Measurements from ENCODE around the gene AP3B1. TPM values are rescaled to one million over a fixed set of nuclear protein-coding genes. Genes with fewer than 3 reads are reported as not detected.
A peak's percentile ranks its signal among the peaks of the same experiment; 100 is the strongest.

Gene AP3B1
- total RNA-seq, 1 experiment from 2014 or later = 39.7 TPM

DNA sequence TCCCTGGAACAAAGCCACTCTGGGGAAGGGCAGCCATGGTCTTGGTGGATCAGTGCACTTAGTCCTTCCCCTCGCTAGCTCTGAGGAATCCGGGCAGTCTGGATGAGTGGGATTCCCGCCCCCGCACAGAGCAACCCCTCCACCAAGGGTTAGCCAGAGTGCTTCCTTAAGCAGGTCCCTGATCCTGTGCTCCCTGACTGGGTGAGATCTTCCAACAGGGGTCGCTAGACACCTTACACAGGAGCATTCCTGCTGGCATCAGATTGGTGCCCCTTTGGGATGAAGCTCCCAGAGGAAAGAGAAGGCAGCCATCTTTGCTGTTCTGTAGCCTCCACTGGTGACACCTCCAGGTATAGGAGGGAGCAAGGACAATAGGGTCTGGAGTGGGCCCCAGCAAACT is 228.8 kb downstream of the AP3B1 start:
- no TSS peak for BruUV-seq (replicated peaks)
- ChIA-PET POLR2A (no interaction called here), CTCF (interaction anchor here (0.8 to 0.9 kb wide), 2 partner anchors 10 to 30 kb away, joined by 3 read pairs; no protein-coding TSS in a partner anchor)

DNA sequence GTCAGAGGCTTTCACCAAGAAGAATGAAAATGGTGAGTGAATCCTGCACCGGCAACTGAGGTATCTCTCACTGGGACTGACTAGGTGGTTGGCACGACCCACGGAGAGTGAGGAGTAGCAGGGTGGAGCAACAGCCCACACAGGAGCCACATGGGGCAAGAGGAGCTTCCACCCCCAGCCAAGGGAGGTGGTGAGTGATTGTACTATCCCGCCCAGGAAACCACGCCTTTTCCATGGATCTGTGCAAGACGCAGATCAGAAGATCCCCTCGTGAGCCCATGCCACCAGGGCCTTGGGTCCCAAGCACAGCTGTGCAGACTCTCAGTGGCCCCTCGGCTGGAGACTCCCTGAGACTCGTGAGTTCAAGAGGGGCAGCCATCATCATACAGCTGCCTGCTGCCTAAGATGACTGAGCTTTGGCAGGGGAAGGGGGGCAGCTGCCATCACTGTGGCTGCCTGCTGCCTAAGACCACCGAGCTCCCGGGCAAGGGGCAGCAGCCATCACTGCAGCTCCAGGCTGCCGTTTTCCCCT is 229.5 kb downstream of the AP3B1 start:
- DNase-seq (ENCODE audit: unreplicated experiment) = peak; percentile 42
- intact Hi-C loops (cut with micrococcal nuclease) = no loop called here
- BruUV-seq (replicated peaks) = no TSS peak
- Mint-ChIP-seq H3K27ac (ENCODE audit: low read depth, unreplicated experiment) (no peak overlapping the region), H3K36me3 (ENCODE audit: insufficient read depth, unreplicated experiment) (no peaks in the 10 kb centered on the region), H3K4me3 (ENCODE audit: unreplicated experiment) (no peak overlapping the region), H3K9me3 (ENCODE audit: unreplicated experiment) (peaks cover 22% of the 10 kb centered on the region), H3K27me3 (ENCODE audit: insufficient read depth, unreplicated experiment) (no peaks in the 10 kb centered on the region), H3K4me1 (ENCODE audit: insufficient read depth, unreplicated experiment) (no peaks in the 10 kb centered on the region)
- POLR2A ChIA-PET = interaction anchor here (0.6 to 0.7 kb wide), 2 partner anchors 14 to 62 kb away, joined by 3 to 4 read pairs; no protein-coding TSS in a partner anchor
- TF ChIP-seq, protein P1, sequence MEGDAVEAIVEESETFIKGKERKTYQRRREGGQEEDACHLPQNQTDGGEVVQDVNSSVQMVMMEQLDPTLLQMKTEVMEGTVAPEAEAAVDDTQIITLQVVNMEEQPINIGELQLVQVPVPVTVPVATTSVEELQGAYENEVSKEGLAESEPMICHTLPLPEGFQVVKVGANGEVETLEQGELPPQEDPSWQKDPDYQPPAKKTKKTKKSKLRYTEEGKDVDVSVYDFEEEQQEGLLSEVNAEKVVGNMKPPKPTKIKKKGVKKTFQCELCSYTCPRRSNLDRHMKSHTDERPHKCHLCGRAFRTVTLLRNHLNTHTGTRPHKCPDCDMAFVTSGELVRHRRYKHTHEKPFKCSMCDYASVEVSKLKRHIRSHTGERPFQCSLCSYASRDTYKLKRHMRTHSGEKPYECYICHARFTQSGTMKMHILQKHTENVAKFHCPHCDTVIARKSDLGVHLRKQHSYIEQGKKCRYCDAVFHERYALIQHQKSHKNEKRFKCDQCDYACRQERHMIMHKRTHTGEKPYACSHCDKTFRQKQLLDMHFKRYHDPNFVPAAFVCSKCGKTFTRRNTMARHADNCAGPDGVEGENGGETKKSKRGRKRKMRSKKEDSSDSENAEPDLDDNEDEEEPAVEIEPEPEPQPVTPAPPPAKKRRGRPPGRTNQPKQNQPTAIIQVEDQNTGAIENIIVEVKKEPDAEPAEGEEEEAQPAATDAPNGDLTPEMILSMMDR (IDR thresholded peaks at IDR 0.05; ENCODE audit: unreplicated experiment) = no peak
- CTCF ChIA-PET = no interaction called here

More for the DNA sequence above, 228.8 kb downstream of the AP3B1 start:
- Mint-ChIP-seq H3K4me3 (ENCODE audit: unreplicated experiment) (no peak overlapping the region), H3K36me3 (ENCODE audit: insufficient read depth, unreplicated experiment) (no peaks in the 10 kb centered on the region), H3K9me3 (ENCODE audit: unreplicated experiment) (peaks cover 22% of the 10 kb centered on the region), H3K4me1 (ENCODE audit: insufficient read depth, unreplicated experiment) (no peaks in the 10 kb centered on the region), H3K27me3 (ENCODE audit: insufficient read depth, unreplicated experiment) (no peaks in the 10 kb centered on the region), H3K27ac (ENCODE audit: low read depth, unreplicated experiment) (no peak overlapping the region)
- intact Hi-C loops (cut with micrococcal nuclease) = no loop called here
- TF ChIP-seq, protein P1 (IDR thresholded peaks at IDR 0.05; ENCODE audit: unreplicated experiment) = no peak
- no peak for DNase-seq (ENCODE audit: unreplicated experiment)

DNA sequence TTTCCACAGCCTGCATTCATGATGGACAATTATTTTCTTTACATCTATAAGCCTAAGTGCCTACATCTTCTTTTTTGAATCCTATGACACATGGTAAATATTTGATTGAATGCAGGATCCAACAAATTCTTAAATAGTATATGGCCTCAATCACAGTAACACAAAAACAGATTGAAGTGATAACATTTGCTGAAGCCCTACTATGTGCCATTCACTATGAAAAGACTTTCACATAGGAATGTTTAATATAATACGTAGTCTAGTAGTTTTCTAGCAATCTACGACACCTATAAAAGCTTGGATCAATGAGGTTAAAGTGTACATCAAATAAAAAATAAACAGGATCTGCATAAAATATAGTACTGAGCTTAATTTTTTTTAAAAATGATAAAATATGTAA is 231.0 kb downstream of the AP3B1 start:
- no peak overlapping the region for H3K27ac Mint-ChIP-seq (ENCODE audit: low read depth, unreplicated experiment)
- BruUV-seq (replicated peaks) = no TSS peak
- H3K4me3 Mint-ChIP-seq (ENCODE audit: unreplicated experiment) = no peak overlapping the region
- H3K27me3 Mint-ChIP-seq (ENCODE audit: insufficient read depth, unreplicated experiment) = no peaks in the 10 kb centered on the region
- intact Hi-C loops (cut with micrococcal nuclease) = no loop called here
- TF ChIP-seq, protein P1 (IDR thresholded peaks at IDR 0.05; ENCODE audit: unreplicated experiment) = no peak
- peaks cover 22% of the 10 kb centered on the region for H3K9me3 Mint-ChIP-seq (ENCODE audit: unreplicated experiment)
- no peaks in the 10 kb centered on the region for H3K36me3 Mint-ChIP-seq (ENCODE audit: insufficient read depth, unreplicated experiment)
- ChIA-PET POLR2A (no interaction called here), CTCF (interaction anchor here (0.7 to 0.9 kb wide), 2 partner anchors 9 to 210 kb away, joined by 3 read pairs; no protein-coding TSS in a partner anchor)
- DNase-seq (ENCODE audit: unreplicated experiment) = no peak
- no peaks in the 10 kb centered on the region for H3K4me1 Mint-ChIP-seq (ENCODE audit: insufficient read depth, unreplicated experiment)

DNA sequence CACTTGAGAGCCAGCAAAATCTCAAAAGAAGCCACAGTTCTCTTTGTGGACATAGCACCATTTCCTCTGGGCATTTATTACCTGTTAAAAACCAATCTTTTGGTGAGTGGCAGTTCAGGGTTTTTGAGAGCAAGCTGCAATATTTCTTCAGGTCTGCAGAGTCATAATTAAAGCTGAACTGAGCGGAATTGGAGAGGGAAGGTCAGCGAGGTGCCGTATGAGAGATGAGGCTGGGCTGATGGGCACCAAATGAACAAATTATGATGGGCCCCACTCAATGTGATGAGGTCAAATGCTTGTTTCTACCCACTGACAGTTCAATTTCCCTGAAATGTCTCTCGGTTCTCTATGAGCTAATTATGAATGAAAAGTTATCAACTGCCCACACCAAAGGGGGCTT is 231.9 kb downstream of the AP3B1 start:
- TF ChIP-seq, protein P1 (IDR thresholded peaks at IDR 0.05; ENCODE audit: unreplicated experiment) = no peak
- Mint-ChIP-seq H3K36me3 (ENCODE audit: insufficient read depth, unreplicated experiment) (no peaks in the 10 kb centered on the region), H3K4me3 (ENCODE audit: unreplicated experiment) (no peak overlapping the region), H3K27me3 (ENCODE audit: insufficient read depth, unreplicated experiment) (no peaks in the 10 kb centered on the region), H3K4me1 (ENCODE audit: insufficient read depth, unreplicated experiment) (no peaks in the 10 kb centered on the region), H3K27ac (ENCODE audit: low read depth, unreplicated experiment) (no peak overlapping the region), H3K9me3 (ENCODE audit: unreplicated experiment) (peaks cover 14% of the 10 kb centered on the region)
- DNase-seq (ENCODE audit: unreplicated experiment) = no peak
- intact Hi-C loops (cut with micrococcal nuclease) = no loop called here
- ChIA-PET POLR2A (interaction anchor here (0.9 kb wide), 1 partner anchor 9 kb away, joined by 3 read pairs; no protein-coding TSS in a partner anchor), CTCF (interaction anchor here (0.5 to 0.9 kb wide), 2 partner anchors 8 to 235 kb away, joined by 3 read pairs; no protein-coding TSS in a partner anchor)
- no TSS peak for BruUV-seq (replicated peaks)

Measured in MCF 10A (cell line).